IPS-18c (cell line): Measurements from ENCODE around the gene ZNHIT2.

Source experiments
- H3K4me3 ChIP-seq: 2 replicates; pipeline ENCODE4 v1.7.0; 2013; ENCODE audit warnings: low read depth, mild to moderate bottlenecking, low read length, moderate library complexity; ENCODE audit not compliant: insufficient read depth
- H3K9me3 ChIP-seq: one replicate; pipeline ENCODE4 v1.6.1; 2013; ENCODE audit warnings: mild to moderate bottlenecking, low read length, moderate library complexity; ENCODE audit not compliant: control insufficient read depth, insufficient read depth

The ZNHIT2 gene

GRCh38 chr11:65136515-65137096 is 19.1 kb upstream of the ZNHIT2 start:
- Histone ChIP-seq H3K9me3 (no peaks in the 10 kb centered on the region), H3K4me3 (no peak overlapping the region)

DNA sequence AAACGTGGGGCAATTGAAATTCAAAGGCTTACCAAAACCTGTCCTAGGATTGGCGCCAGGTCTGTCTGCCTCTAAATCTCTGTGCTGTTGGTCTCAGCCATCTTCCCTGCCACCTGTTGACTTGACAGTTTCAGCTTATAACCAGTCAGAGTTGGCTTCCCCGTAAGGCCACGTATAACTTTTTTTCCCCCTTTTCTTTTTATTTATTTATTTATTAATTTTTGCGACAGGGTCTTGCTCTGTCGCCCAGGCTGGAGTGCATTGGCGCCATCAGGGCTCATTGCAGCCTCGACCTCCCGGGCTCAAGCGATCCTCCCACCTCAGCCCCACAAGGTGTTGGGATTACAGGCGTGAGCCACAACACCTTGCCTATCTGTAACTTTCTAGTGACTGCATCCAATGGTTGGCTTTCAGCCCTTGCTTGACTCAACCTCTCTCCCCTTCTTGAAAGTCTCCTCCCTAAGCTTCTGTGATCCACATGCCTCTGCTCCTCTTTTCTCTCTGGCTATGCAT is 18.2 kb upstream of the ZNHIT2 start:
- H3K4me3 ChIP-seq: peak overlapping the region; percentile 96
- peaks cover 2% of the 10 kb centered on the region for H3K9me3 ChIP-seq

DNA sequence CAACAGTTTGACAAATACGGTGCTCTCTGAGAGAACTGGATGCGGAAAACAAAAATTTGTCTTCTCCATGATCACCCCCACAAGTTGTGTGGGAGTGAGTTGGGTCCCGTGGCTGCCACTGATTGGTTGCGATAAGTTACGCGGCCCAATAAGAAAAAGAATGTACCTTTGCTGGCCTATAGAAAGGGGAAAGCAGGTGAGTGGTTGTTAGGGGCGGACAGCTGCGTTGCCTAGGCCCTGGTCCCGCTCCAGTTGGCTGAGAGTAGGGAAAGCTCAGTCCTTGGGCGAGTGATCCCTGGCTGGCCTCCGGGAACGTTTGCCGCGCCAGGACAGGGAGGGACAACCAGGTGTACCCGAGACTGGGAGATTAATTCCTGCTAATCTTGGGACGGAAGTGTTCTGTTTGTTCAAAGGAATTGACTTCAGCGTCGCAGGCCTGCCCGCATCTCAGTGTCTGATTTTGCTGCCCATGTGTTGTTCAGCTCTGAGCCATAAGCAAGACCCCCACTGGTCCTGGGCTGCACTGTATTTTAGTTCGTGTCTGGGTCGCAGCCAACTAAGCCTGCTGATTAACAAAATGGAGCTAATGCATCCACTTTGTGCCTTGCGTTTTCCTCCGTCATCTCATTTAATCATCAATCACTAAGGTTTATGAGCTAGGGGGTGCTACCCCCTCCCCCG is 17.6 kb upstream of the ZNHIT2 start:
- Histone ChIP-seq H3K9me3 (peaks cover 2% of the 10 kb centered on the region), H3K4me3 (peak overlapping the region; percentile 96)

GRCh38 chr11:65134240-65134951 is 16.9 kb upstream of the ZNHIT2 start, which contains the start of gene SYVN1:
SYVN1 (minus strand) TSS chr11:65134519; CDS start chr11:65133601, 918 bp downstream.
- Histone ChIP-seq H3K4me3 (peak within 1 kb of the TSS; percentile 96), H3K9me3 (peaks cover 2% of the 10 kb centered on the region)

- H3K9me3 ChIP-seq: peaks cover 2% of the 10 kb centered on the region
- peak overlapping the region; percentile 96 for H3K4me3 ChIP-seq
Measured at GRCh38 chr11:65133724-65134123, 16.2 kb upstream of the ZNHIT2 start.

DNA sequence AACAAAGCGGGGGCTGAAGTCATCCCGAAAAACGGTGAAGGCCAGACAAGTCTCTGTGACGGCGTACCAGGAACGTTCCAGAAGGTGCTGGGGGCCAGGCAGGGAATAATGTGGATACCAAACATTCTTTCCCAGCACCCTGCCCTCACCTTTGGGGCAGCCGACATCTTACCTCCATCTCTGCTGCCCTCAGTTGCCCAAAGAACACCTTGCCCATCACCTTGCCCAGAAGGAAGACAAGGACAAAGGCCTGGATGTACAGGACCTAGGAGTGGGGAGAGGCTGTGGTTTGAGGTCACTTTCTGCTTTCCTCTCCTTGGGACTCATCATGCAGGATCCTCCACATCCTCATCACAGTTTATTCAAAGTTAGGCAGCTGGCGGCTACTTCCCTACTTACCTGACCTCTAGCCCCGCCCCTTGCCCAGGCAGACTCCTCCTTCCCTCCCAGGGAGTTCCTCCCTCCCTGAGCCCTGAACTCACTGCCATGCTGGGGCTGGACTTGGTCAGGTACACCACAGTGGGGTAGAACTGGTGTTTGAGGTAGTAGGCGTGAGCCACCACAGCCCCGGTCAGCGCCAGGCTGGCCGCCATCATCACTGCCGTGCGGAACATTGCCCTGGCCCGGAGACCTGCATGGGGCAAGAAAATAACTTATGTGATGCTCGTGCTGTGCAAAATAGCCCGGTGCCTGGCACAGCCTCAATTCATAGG is 15.6 kb upstream of the ZNHIT2 start:
- H3K9me3 ChIP-seq: peaks cover 2% of the 10 kb centered on the region
- peak overlapping the region; percentile 96 for H3K4me3 ChIP-seq

GRCh38 chr11:65132238-65132987 is 14.9 kb upstream of the ZNHIT2 start:
- no peak overlapping the region for H3K4me3 ChIP-seq
- peaks cover 2% of the 10 kb centered on the region for H3K9me3 ChIP-seq

- no peak overlapping the region for H3K4me3 ChIP-seq
- peaks cover 2% of the 10 kb centered on the region for H3K9me3 ChIP-seq
Measured at GRCh38 chr11:65131895-65132237, 14.4 kb upstream of the ZNHIT2 start.

- H3K9me3 ChIP-seq: peaks cover 2% of the 10 kb centered on the region
- H3K4me3 ChIP-seq: no peak overlapping the region
Measured at GRCh38 chr11:65131417-65131776, 13.9 kb upstream of the ZNHIT2 start.

DNA sequence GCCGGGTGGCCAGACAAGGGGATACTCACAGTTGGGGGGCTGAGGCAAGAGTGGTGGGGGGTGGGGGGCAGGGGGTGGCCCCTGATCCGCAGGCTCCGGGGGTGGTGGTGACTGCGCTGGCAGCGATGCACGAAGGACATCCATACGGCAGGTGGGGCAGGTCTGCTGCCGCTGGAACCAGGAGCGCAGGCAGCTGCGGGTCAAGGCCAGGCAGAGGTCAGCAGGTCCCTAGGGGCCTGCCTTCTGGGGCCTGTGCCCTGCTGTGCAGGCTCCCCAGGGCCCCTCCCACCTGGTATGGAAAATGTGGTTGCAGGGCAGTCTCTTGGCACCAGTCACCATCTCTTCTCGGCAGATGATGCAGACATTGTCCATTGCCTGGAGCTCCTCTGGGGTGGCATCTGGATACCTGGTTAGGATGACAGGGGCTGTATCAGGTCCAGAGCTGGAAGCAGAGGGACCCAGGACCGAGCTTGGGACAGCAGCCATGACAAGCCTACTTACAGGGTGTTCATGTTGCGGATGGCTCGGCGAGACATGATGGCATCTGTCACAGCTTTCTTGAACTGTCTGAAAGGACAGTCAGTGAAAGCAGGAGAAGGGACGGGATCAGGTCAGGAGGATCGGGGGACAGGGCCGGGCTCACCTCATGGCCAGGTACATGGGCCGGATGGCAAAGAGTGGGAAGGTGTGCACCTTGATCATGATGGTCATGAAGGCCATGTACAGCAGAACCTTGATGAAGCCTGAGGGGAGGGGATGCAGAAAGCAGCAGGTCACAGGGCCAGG is 13.3 kb upstream of the ZNHIT2 start:
- Histone ChIP-seq H3K9me3 (peaks cover 2% of the 10 kb centered on the region), H3K4me3 (no peak overlapping the region)

DNA sequence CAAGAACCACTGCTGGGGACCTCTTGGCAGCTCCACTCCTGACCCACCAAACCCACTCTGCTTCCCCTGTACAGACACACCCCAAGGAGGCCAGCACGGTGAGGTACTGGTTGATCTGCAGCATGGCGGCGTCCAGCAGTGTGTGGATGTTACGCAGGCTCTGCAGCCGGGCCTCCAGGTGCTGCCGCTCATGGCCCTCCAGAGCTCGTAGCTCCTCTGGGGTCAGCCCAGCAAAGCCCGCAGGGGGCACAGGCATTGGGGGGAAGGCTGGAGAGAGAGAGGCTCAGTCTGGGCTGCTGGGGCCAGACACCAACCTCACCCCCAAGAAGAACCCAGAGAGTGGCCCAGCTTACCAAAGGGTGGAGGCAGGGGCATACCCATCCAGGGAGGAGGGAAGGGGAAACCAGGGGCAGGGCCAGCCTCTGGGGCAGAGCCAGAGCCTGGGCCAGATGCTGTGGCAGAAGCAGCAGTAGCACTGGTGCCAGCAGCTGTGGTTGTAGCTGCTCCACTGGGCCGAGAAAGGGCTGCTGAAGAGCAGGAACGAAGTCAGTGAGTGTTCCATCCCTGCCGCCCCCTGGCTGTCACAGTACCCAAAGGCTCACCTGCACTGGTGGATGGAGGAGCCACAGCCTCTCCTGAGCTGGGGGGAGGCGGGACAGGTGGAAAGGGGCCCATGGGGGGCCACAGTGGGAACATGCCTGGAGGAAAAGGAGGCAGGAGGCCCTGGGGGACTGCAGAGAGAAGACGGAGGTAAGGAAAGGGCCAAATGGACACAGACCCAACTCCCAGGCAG is 12.3 kb upstream of the ZNHIT2 start:
- no peak overlapping the region for H3K4me3 ChIP-seq

DNA sequence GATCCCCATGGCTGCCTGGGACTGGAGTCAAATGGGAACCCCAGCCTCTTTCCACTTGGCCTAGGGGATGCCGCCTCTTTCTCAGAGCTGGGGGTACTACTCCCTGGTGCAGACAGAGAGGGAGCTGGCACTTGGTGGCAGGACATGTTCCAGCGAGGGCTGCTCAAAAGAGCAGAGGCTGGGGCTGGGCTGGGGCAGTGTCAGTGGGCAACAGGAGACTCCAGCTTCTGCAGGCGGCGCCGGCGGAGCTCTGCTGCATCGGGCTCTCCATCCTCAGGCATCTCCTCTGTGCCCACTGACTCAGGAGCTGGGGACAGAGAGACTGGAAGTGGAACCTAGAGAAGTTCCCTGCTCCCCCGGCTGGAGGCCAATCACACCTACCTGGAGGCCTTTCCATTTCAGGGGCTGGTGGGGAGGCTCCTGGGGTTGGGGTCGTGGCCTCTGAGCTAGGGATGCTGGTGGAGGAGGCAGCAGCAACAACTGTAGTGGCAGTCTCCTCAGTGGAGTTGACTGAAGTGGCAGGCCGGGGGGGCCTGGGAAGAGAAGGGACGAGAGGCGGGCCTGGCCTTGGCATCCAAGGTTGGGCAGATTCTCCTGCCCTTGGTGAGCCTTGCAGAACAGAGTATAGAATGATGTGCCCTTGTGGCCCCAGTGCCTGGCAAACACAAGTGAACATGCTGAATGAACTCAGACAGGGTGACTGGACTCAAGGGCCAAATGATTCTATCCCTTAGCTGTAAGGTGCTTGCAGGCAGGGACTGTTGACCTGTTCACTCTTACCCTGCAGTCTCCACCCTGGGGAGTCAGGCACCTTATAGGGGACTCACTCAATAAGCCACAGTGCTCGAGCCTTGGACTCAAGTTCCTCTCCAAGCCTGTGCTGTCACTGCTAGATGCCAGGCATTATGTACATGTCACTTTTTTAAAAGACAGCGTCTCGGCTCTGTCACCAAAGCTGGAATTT is 11.0 kb upstream of the ZNHIT2 start:
- Histone ChIP-seq H3K9me3 (peaks cover 2% of the 10 kb centered on the region), H3K4me3 (no peak overlapping the region)

More for the DNA sequence above, 12.3 kb upstream of the ZNHIT2 start:
- H3K9me3 ChIP-seq: peaks cover 2% of the 10 kb centered on the region

DNA sequence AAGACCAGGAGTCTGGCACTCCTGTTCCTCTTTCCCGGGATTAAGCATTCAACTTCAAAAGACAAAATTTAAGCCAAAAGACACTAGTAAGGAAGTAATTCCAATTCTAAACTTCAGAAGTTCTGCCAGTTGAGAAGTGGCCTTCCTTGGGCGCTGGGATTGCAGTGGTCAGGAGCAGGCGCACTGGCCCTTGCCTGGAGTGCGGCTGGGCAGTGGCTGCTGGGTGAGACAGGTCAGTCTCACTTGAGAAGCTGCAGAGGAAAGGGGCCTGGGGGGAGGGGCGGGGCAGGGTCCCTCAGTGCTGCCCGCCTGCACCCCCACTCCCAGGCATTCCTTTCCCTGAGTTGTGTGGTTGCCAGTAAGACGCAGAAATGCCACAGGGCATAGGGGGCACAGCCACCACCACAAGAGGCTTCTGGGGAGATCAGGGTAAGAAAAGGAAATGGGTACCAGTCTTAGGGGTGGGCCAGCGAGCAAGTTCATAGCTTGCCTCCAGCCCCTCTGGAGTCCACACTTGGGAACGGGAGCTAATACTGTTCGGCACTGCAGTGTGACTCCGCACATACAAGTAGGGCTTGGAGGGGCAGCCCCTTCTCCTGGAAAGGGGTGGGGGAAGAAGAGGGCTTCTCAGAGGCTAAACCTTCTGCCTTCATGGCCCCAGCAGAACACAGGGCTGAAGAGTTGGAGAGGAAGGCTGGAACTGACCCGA is 10.1 kb upstream of the ZNHIT2 start:
- H3K4me3 ChIP-seq: no peak overlapping the region
- peaks cover 2% of the 10 kb centered on the region for H3K9me3 ChIP-seq

GRCh38 chr11:65126624-65127274 is 9.2 kb upstream of the ZNHIT2 start:
- peaks cover 2% of the 10 kb centered on the region for H3K9me3 ChIP-seq
- H3K4me3 ChIP-seq: no peak overlapping the region
